HL-60 (cell line): ENCODE data around the gene PIP4K2A.
A peak's percentile ranks its signal among the peaks of the same experiment; 100 is the strongest.

Source experiments
- DNase-seq, 2 experiments: peaks; one replicate each; pipeline ENCODE4 v3.0.0-alpha.2; 2010 to 2020; ENCODE audit warnings: low read depth in 1 of 2, low spot score in 1 of 2
- H3K27ac ChIP-seq: fragments of 250-450 bp; sonication (Bioruptor Pico); replicated peaks from 2 replicates; pipeline ENCODE4 v1.5.1; 2020; ENCODE audit warnings: mild to moderate bottlenecking, moderate library complexity
- H3K27me3 ChIP-seq: fragments of 250-450 bp; sonication (Bioruptor Pico); 2 replicates; pipeline ENCODE4 v1.5.1; 2021; ENCODE audit warnings: mild to moderate bottlenecking, moderate library complexity; ENCODE audit not compliant: insufficient read depth, poor library complexity, severe bottlenecking
- H3K4me3 ChIP-seq: replicated peaks from 2 replicates; pipeline ENCODE4 v1.5.1; 2011; ENCODE audit warnings: mild to moderate bottlenecking, control low read depth, low read length; ENCODE audit not compliant: insufficient read depth
- CTCF ChIP-seq: IDR thresholded peaks from one replicate; pipeline ENCODE4 v1.5.1; 2011; ENCODE audit warnings: low read length, control low read depth, inconsistent platforms; ENCODE audit not compliant: insufficient read depth
- GABPA ChIP-seq: IDR thresholded peaks from 2 replicates; pipeline ENCODE4 v1.6.1; 2012; ENCODE audit warnings: low read depth
- POLR2AphosphoS5 ChIP-seq: IDR thresholded peaks from 2 replicates; pipeline ENCODE4 v1.6.1; 2012; ENCODE audit warnings: low read depth
- REST ChIP-seq: IDR thresholded peaks from 2 replicates; pipeline ENCODE4 v1.6.1; 2012; ENCODE audit warnings: low read depth; ENCODE audit not compliant: insufficient replicate concordance
- SPI1 ChIP-seq: IDR thresholded peaks from 2 replicates; pipeline ENCODE4 v1.6.1; 2012; ENCODE audit warnings: low read depth, mild to moderate bottlenecking, borderline replicate concordance

The PIP4K2A gene

GRCh38 chr10:22666287-22667092 lies 47.9 kb downstream of the PIP4K2A start:
- DNase-seq: peak in 1 of 2 experiments; percentile 61
- Histone ChIP-seq H3K27me3 (no peaks in the 10 kb centered on the region), H3K4me3 (no peak overlapping the region), H3K27ac (peak overlapping the region; percentile 35)
- TF ChIP-seq POLR2AphosphoS5: no peak
- no peak for TF ChIP-seq SPI1
- TF ChIP-seq CTCF: no peak
- no peak for TF ChIP-seq GABPA
- no peak for TF ChIP-seq REST

- Histone ChIP-seq H3K27me3 (no peaks in the 10 kb centered on the region), H3K27ac (no peak overlapping the region), H3K4me3 (no peak overlapping the region)
- TF ChIP-seq SPI1 (no peak), CTCF (no peak), GABPA (no peak), REST (no peak), POLR2AphosphoS5 (no peak)
- no peak for DNase-seq
Measured at GRCh38 chr10:22665329-22665728, 49.0 kb downstream of the PIP4K2A start.

GRCh38 chr10:22662733-22663330 lies 51.5 kb downstream of the PIP4K2A start:
- TF ChIP-seq CTCF: no peak
- TF ChIP-seq POLR2AphosphoS5: no peak
- TF ChIP-seq GABPA: no peak
- no peak for TF ChIP-seq REST
- no peak for TF ChIP-seq SPI1
- H3K27me3 ChIP-seq: no peaks in the 10 kb centered on the region
- H3K4me3 ChIP-seq: no peak overlapping the region
- no peak for DNase-seq
- no peak overlapping the region for H3K27ac ChIP-seq
